Nephron progenitor cell (in vitro differentiated cells): Measurements from ENCODE around the gene KCTD17.
A peak's percentile ranks its signal among the peaks of the same experiment; 100 is the strongest.

Source experiments
- DNase-seq: peaks from one replicate; pipeline ENCODE4 v3.0.0; 2021
- H3K27ac Mint-ChIP-seq: 2 replicates; pipeline ENCODE4 v1.8.0; 2021; ENCODE audit warnings: mild to moderate bottlenecking, moderate library complexity, mixed read lengths
- H3K27me3 Mint-ChIP-seq: 2 replicates; pipeline ENCODE4 v1.8.0; 2021; ENCODE audit warnings: mild to moderate bottlenecking, low read depth, mixed read lengths; ENCODE audit not compliant: poor library complexity
- H3K36me3 Mint-ChIP-seq: 2 replicates; pipeline ENCODE4 v1.8.0; 2021; ENCODE audit warnings: low read depth, mixed read lengths
- H3K4me1 Mint-ChIP-seq: 2 replicates; pipeline ENCODE4 v1.8.0; 2021; ENCODE audit warnings: mixed read lengths
- H3K4me3 Mint-ChIP-seq: 2 replicates; pipeline ENCODE4 v1.8.0; 2021; ENCODE audit warnings: mild to moderate bottlenecking, moderate library complexity, mixed read lengths
- H3K9me3 Mint-ChIP-seq: 2 replicates; pipeline ENCODE4 v1.8.0; 2021; ENCODE audit warnings: mild to moderate bottlenecking, moderate library complexity, mixed read lengths
- CTCF ChIP-seq: fragments of 200-600 bp; sonication (generic); IDR thresholded peaks from 2 replicates; pipeline ENCODE4 v1.5.0; 2021; ENCODE audit warnings: antibody characterized with exemption

Gene KCTD17

GRCh38 chr22:37103656-37104452, 52.3 kb downstream of the KCTD17 start:
- DNase-seq = peak; percentile 45
- TF ChIP-seq CTCF = no peak
- H3K36me3 Mint-ChIP-seq = no peaks in the 10 kb centered on the region
- H3K4me1 Mint-ChIP-seq = peaks cover 57% of the 10 kb centered on the region
- peak overlapping the region; percentile 64 for H3K27ac Mint-ChIP-seq
- peaks cover 36% of the 10 kb centered on the region for H3K27me3 Mint-ChIP-seq
- no peaks in the 10 kb centered on the region for H3K9me3 Mint-ChIP-seq
- H3K4me3 Mint-ChIP-seq = no peak overlapping the region

GRCh38 chr22:37105154-37105553, 53.6 kb downstream of the KCTD17 start:
- Mint-ChIP-seq H3K27ac (no peak overlapping the region), H3K4me1 (peaks cover 49% of the 10 kb centered on the region), H3K36me3 (no peaks in the 10 kb centered on the region), H3K4me3 (no peak overlapping the region), H3K9me3 (no peaks in the 10 kb centered on the region), H3K27me3 (peaks cover 23% of the 10 kb centered on the region)
- DNase-seq = no peak
- no peak for TF ChIP-seq CTCF

GRCh38 chr22:37105990-37106389, 54.4 kb downstream of the KCTD17 start:
- no peaks in the 10 kb centered on the region for H3K36me3 Mint-ChIP-seq
- no peak overlapping the region for H3K27ac Mint-ChIP-seq
- H3K4me3 Mint-ChIP-seq = no peak overlapping the region
- H3K27me3 Mint-ChIP-seq = peaks cover 18% of the 10 kb centered on the region
- peaks cover 41% of the 10 kb centered on the region for H3K4me1 Mint-ChIP-seq
- DNase-seq = no peak
- no peak for TF ChIP-seq CTCF
- H3K9me3 Mint-ChIP-seq = no peaks in the 10 kb centered on the region

GRCh38 chr22:37107816-37108621, 56.5 kb downstream of the KCTD17 start:
- Mint-ChIP-seq H3K27ac (no peak overlapping the region), H3K9me3 (no peaks in the 10 kb centered on the region), H3K4me1 (peaks cover 45% of the 10 kb centered on the region), H3K36me3 (no peaks in the 10 kb centered on the region), H3K4me3 (no peak overlapping the region), H3K27me3 (peaks cover 15% of the 10 kb centered on the region)
- TF ChIP-seq CTCF = no peak
- no peak for DNase-seq

- H3K27ac Mint-ChIP-seq = no peak within 1 kb of the TSS
- H3K36me3 Mint-ChIP-seq = no peaks in the 10 kb centered on the region
- no peaks in the 10 kb centered on the region for H3K9me3 Mint-ChIP-seq
- peaks cover 17% of the 10 kb centered on the region for H3K27me3 Mint-ChIP-seq
- no peak for DNase-seq
- no peak for TF ChIP-seq CTCF
- no peak within 1 kb of the TSS for H3K4me3 Mint-ChIP-seq
- H3K4me1 Mint-ChIP-seq = peaks cover 32% of the 10 kb centered on the region
Measured at GRCh38 chr22:37109242-37109917, 57.8 kb downstream of the KCTD17 start, which contains the start of gene TMPRSS6. TMPRSS6 (minus strand) TSS chr22:37109713; CDS start chr22:37103417, 6,296 bp downstream.
